GM13976 (cell line): ENCODE measurements around the gene CHSY3.

ENCODE experiments used
- DNase-seq: peaks from one replicate; pipeline ENCODE4 v3.0.0; 2012; ENCODE audit warnings: low spot score
- in situ Hi-C: fragments of 300-500 bp; cut with MboI; formaldehyde crosslinking; loops from one replicate; pipeline ENCODE4 v1.12.0; 2022; ENCODE audit warnings: low sequenced_read_pairs, mixed read lengths, inconsistent platforms; ENCODE audit not compliant: unreplicated experiment
- TF ChIP-seq, protein P1 (sequence below): IDR thresholded peaks from 2 replicates; pipeline ENCODE4 v1.5.1; 2012; ENCODE audit warnings: borderline replicate concordance, mild to moderate bottlenecking; ENCODE audit not compliant: insufficient read depth; ENCODE audit errors: extremely low read depth, missing control alignments, control extremely low read depth

The CHSY3 gene

DNA sequence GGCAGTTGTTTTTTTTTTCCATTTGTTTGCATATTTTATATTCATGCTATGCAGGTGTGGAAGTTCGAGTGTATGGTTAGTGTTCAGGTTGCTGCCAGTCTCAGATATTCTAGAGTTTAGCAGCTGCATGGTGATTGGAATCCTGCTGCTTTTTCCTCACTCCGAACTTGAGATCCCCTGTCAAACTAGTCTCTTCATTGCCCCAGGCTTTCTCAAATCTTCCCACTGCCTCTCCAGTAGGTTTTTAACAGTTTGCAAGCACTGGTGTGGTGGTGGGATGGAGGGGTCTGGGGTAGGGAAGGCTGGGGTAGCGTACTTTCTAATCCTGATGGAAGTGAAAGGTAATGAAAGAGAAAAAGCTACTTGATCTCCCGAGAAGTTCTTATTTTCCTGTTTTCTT lies 112.9 kb downstream of the CHSY3 start:
- in situ Hi-C loops, result no loop called here

DNA sequence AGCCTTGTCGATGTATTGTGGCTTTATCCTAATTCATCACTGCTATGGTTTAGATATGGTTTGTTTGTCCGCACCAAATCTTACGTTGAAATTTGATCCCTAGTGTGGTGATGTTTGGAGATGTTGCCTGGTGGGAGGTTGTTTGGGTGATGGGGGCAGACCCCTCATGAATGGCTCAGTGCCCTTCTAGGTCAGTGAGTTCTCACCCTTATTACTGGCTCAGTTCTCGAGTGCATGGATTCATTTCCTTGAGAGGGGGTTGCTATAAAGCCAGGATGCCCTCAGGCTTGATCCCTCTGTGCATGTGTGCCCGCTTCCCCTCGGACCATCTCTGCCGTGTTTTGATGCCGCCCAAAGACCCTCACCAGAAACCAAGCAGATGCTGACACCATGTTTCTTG lies 114.4 kb downstream of the CHSY3 start:
- TF ChIP-seq, protein P1, sequence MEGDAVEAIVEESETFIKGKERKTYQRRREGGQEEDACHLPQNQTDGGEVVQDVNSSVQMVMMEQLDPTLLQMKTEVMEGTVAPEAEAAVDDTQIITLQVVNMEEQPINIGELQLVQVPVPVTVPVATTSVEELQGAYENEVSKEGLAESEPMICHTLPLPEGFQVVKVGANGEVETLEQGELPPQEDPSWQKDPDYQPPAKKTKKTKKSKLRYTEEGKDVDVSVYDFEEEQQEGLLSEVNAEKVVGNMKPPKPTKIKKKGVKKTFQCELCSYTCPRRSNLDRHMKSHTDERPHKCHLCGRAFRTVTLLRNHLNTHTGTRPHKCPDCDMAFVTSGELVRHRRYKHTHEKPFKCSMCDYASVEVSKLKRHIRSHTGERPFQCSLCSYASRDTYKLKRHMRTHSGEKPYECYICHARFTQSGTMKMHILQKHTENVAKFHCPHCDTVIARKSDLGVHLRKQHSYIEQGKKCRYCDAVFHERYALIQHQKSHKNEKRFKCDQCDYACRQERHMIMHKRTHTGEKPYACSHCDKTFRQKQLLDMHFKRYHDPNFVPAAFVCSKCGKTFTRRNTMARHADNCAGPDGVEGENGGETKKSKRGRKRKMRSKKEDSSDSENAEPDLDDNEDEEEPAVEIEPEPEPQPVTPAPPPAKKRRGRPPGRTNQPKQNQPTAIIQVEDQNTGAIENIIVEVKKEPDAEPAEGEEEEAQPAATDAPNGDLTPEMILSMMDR, result no peak
- DNase-seq, result no peak
- in situ Hi-C loops, result no loop called here

More for the DNA sequence above, 112.9 kb downstream of the CHSY3 start:
- no peak for DNase-seq
- TF ChIP-seq, protein P1, result no peak

DNA sequence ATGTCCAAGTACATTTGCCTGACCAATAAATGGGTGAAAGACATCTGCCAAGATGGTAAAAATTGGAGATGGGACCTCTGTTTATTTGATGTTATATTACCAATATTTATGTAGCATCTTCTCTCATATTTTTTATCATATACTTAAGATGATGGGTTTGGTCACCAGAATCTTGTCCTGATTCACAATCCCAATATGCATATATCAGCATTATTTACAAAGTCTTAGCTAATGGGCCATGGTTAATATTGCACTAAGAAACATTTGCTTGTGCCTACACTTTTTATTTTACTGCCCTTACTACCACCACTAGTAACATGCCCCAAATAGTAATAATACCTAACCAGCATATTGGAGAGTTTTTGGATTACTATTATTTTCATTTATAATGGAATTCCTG lies 116.7 kb downstream of the CHSY3 start:
- no peak for DNase-seq
- TF ChIP-seq, protein P1, result no peak
- in situ Hi-C loops, result no loop called here

DNA sequence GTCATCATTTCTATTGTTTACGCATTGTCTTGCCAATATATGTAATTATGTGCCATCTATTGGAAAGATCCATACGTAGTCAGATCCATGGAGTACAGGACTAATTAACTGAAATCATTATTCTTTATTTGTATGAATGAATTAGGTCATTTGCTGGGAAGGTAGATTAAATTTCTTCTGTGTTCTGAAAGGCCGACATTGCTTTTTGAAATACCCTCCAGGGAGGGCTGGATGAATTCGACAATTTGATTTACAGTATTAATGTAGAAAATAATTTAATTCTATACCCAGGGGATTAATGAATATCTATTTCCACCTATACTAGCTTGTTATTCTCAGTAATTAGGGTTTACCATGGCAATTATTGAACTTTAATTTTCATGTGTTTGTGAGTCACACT lies 117.6 kb downstream of the CHSY3 start:
- TF ChIP-seq, protein P1, result no peak
- DNase-seq, result no peak
- in situ Hi-C loops, result no loop called here

DNA sequence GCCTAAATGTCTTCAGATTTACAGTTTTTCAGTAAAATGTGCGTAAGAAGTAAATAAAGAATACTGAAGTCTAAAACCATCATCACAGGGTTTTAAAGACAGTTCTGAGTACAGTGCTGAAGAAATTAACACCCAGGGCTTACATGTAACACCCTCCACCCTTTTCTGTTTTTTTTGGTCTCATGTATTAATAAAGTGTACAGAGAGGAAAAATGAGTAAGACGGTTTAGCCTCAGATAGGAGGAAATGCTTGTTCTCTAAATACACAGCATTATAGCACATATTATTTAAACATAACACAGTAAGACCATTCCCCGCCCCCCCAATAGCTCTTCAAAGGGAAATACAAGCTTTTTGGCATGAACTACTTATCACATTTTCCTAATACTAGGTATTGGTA lies 119.3 kb downstream of the CHSY3 start:
- in situ Hi-C loops, result no loop called here
- TF ChIP-seq, protein P1, result no peak
- DNase-seq, result no peak

DNA sequence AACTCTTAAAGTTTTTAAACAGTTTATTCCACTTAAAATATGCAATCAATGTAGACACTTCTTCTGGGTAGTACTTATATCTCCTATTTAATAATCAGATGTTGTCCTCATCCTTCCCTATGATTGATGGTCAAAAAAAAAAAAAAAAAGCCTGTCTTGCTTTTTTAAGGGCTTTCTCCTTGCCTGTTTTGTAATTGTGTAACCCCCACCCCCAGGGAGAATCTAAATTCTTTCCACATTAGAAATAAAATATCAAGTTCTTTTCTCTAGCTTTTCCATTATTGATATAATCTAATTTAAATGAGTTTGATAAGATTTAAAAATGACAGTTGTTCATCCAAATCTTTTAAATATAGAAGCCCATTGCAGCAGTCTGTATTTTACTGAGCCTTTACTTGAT lies 119.7 kb downstream of the CHSY3 start:
- in situ Hi-C loops, result no loop called here
- DNase-seq, result no peak
- TF ChIP-seq, protein P1, result no peak

DNA sequence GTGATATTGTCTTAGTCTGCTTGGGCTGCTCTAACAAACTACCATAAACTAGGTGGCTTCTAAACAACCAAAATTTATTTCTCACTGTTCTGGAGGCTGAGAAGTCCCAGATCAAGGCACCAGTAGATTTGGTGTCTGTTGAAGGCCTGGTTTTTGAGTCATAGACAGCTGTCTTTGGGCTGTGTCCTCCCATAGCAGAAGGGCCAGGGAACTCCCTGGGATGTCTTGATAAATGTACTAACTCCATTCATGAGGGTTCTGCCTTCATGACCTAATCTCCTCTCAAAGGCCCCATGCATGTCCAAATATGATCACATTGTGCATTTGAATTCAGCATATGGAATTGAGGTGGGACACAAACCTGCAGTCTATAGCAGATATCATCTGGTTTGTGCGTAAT lies 121.2 kb downstream of the CHSY3 start:
- in situ Hi-C loops, result no loop called here
- TF ChIP-seq, protein P1, result no peak
- DNase-seq, result no peak
